HG03439 (cell line): ENCODE measurements around the gene EXOC7.
"Not testable (repeated sequence)": the region's sequence is repeated elsewhere in the genome, so short reads cannot be mapped to it uniquely, and the experiment has no call there.

Source experiments
- ATAC-seq: cut with Tn5 transposase; IDR thresholded peaks from one replicate; pipeline ENCODE4 v1.9.1; 2021; ENCODE audit warnings: mild to moderate bottlenecking, moderate library complexity; ENCODE audit not compliant: unreplicated experiment

EXOC7 gene

GRCh38 chr17:76046064-76046463 lies 57.5 kb downstream of the EXOC7 start:
- no peak for ATAC-seq

- ATAC-seq: not testable (repeated sequence)
These were observed 59.0 kb downstream of the EXOC7 start for GRCh38 chr17:76044475-76045007.

DNA sequence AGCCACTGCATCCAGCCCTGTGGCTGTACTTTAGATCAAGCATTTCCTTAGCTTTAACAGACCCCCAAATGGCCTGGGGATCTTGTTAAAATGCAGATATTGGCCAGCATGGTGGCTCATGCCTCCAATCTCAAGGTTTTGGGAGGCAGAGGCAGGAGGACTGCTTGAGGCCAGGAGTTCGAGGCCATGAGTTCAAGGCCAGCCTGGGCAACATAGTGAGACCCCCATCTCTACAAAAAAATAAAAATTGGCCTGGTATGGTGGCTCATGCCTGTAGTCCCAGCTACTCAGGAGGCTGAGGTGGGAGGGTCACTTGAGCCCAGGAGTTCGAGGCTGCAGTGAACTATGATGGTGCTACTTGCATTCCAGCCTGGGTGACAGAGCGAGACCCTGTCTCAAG lies 60.7 kb downstream of the EXOC7 start:
- ATAC-seq: not testable (repeated sequence)

GRCh38 chr17:76040376-76040775 lies 63.2 kb downstream of the EXOC7 start:
- no peak for ATAC-seq

- no peak for ATAC-seq
These were observed 64.5 kb downstream of the EXOC7 start for GRCh38 chr17:76039121-76039520.

DNA sequence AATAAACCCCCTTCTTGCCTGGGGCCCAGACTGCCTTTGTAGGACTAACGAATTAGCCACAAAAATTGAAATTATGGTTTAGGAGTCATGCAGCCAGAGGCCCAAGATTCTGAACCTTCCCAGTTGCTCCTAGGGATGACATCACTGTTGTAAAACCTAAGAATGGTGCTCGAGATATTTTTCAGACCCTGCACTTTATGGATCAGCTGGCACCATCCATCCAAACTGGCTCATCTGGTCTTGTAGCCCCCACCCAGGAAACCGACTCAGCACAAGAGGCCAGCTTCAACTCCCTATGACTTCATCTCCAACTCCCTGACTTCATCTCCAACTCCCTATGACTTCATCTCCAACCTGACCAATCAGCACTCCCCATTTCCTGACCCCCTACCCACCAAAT lies 65.5 kb downstream of the EXOC7 start:
- no peak for ATAC-seq

DNA sequence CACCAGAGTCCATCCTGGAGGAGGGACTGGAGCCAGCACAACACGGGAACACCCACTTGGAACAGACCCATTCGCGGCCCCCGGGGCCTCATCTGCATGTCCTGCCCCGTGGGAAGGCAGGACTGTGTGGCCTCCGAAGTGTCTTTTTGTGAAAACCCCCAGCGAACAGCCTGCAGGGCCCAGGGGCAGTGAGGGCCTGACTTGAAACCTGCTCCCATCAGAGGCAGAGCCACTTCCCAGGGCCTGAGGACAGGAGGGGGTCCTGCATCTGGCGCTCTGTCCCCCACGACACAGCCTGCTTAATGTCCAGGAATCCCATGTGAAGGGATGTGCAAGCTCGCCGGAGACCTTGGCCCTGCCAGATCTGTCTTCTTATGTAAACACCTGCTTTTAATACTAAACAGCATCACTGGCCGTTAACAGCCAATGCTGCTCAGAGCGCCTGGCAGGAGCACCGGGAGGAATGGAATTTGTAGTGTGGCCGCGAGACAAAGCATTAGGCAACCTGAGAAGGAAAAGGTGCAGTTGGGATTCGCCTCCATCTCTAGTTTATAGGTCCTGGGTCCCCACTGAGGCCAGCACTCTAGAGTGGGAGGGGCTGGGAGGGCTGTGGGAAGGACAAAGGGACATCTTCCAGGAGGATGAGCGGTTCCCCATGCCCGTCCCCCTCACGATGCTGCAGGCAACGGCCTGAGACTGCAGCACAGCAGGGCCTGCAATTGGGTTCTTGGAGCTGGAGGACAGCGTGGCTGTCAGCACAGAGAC lies 66.9 kb downstream of the EXOC7 start:
- ATAC-seq: no peak

- ATAC-seq: no peak
These were observed 68.9 kb downstream of the EXOC7 start for GRCh38 chr17:76034428-76035350.

DNA sequence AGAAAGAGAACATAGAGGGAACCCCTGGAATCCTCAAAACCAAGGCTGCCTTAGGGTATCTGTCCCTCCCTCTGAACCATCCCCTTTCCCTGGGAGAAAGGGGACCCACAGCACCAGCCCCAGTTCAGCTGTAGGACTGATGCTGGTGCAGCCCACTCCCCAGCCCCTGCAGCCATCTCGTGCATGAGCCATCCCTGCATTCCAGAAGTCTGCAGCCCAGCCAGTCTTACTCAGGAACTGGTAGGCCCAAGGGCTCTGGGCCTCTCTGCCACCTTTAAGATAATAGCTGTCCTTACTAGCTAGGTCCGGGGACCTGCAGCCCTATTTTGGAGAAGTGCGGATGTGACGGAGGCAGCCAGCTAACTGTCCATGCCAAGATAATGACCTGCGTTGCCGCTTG lies 70.4 kb downstream of the EXOC7 start:
- ATAC-seq: no peak

GRCh38 chr17:76032780-76033108 lies 70.8 kb downstream of the EXOC7 start:
- ATAC-seq: no peak

DNA sequence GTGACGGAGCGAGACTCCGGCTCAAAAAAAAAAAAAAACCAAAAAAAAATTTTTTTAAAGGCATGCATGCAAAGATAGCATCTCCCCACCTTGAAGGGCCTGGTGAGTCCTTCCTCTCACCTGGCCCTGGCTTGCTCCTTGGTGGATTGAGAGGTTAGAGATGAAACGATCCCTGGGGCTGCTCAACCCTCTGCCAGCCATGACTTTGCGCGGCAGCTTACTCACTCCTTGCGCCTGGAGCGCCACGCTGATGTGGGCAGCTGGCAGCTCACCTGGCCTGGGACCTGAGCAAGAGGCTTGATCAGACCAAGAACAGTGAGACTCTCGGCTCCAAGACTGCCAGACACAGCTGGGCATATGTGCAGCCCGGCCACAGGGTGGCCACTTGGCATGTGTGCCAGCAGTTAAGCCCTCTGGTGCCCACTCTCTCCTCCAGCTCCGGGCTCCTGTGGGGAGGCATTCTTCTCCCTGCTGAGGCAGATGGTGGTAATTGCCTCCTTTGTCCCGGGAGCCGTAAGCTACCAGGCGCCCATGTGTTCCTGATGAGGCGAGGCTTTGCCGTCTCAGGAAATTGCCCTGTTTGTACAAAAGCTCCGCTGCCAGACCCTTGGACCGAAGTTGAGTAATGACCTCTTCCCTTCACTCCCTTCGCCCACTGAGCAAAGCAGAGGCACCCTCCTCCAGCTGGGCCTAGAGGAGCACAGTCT lies 71.4 kb downstream of the EXOC7 start:
- no peak for ATAC-seq
